Suprapubic skin (tissue), 4 donors: ENCODE measurements around the gene DDX39A.
"Not testable (repeated sequence)": the region's sequence is repeated elsewhere in the genome, so short reads cannot be mapped to it uniquely, and the experiment has no call there.

Source experiments
- EP300 ChIP-seq: sonication (generic); formaldehyde crosslinking; IDR thresholded peaks from one replicate; pipeline ENCODE4 v1.6.1; 2017; ENCODE audit warnings: antibody characterized with exemption
- POLR2A ChIP-seq, 2 donors: fragments of 450-650 bp; IDR thresholded peaks; one replicate each; pipeline ENCODE4 v1.6.1; 2017; ENCODE audit warnings: antibody characterized with exemption in 2 of 2, mild to moderate bottlenecking in 2 of 2, moderate library complexity in 2 of 2
- POLR2AphosphoS5 ChIP-seq, 3 donors: sonication (generic); formaldehyde crosslinking; IDR thresholded peaks; one replicate each; pipeline ENCODE4 v1.6.1; 2017; ENCODE audit warnings: antibody characterized with exemption in 3 of 3
- TF ChIP-seq, protein P1 (sequence below), 2 donors: fragments of 200-600 bp in 1 of 2; fragments of 450-650 bp in 1 of 2; sonication (generic) in 1 of 2; IDR thresholded peaks; one replicate each; pipeline ENCODE4 v1.5.1; 2016 to 2019; ENCODE audit warnings: antibody characterized with exemption in 2 of 2, mild to moderate bottlenecking in 1 of 2, moderate library complexity in 1 of 2

DNA sequence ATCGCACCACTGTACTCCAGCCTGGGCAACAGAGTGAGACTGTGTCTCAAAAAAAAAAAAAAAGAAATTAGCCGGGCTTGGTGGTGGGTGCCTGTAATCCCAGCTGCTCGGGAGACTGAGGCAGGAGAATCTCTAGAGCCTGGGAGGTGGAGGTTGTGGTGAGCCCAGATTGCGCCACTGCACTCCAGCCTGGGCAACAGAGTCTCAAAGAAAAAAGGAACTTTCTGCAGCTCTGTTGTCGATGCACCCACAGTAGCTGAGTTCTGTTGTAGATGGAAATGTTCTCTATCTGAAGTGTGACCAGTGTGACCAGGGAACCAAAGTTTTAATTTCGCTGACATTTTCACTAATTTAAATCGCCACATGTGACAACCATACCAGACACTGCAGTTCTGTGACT, 43.3 kb upstream of the DDX39A start:
- TF ChIP-seq EP300; POLR2AphosphoS5 (IDR thresholded peaks at IDR 0.05); POLR2A (IDR thresholded peaks at IDR 0.05): not testable (repeated sequence)
- TF ChIP-seq, protein P1, sequence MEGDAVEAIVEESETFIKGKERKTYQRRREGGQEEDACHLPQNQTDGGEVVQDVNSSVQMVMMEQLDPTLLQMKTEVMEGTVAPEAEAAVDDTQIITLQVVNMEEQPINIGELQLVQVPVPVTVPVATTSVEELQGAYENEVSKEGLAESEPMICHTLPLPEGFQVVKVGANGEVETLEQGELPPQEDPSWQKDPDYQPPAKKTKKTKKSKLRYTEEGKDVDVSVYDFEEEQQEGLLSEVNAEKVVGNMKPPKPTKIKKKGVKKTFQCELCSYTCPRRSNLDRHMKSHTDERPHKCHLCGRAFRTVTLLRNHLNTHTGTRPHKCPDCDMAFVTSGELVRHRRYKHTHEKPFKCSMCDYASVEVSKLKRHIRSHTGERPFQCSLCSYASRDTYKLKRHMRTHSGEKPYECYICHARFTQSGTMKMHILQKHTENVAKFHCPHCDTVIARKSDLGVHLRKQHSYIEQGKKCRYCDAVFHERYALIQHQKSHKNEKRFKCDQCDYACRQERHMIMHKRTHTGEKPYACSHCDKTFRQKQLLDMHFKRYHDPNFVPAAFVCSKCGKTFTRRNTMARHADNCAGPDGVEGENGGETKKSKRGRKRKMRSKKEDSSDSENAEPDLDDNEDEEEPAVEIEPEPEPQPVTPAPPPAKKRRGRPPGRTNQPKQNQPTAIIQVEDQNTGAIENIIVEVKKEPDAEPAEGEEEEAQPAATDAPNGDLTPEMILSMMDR (IDR thresholded peaks at IDR 0.05), result not testable (repeated sequence)
